AG10803 (cell line): ENCODE results near the gene COG3.
A peak's percentile ranks its signal among the peaks of the same experiment; 100 is the strongest.

ENCODE experiments used
- DNase-seq: peaks from one replicate; pipeline ENCODE4 v3.0.0; 2010; ENCODE audit warnings: low read depth
- H3K4me3 ChIP-seq: 2 replicates; pipeline ENCODE4 v1.5.1; 2011; ENCODE audit warnings: mild to moderate bottlenecking, low read length, control low read depth
- TF ChIP-seq, protein P1 (sequence below): conservative IDR thresholded peaks from 2 replicates; pipeline ENCODE4 v1.5.1; 2011; ENCODE audit warnings: mild to moderate bottlenecking, low read length, control low read depth, inconsistent platforms

COG3 gene

DNA sequence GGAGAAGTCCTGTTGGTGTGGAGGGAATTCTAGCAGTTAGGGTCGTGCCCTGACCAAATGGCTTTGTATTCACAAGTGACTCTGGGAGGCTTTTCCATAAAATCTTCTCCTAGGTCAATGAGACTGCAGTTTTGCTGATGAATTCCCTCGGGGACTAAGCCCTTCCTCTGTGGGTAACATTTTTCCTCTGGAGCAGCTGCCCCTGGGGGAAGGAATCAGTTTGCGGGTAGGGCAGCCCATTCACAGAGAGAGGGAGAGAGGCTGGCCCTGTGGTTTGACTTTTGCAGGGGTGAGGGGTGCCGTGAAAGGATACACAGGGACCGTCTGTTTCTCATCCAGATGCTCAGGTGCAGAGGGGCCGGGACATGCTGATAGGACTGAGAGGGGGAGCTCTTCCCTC lies 83.5 kb downstream of the COG3 start:
- TF ChIP-seq, protein P1, sequence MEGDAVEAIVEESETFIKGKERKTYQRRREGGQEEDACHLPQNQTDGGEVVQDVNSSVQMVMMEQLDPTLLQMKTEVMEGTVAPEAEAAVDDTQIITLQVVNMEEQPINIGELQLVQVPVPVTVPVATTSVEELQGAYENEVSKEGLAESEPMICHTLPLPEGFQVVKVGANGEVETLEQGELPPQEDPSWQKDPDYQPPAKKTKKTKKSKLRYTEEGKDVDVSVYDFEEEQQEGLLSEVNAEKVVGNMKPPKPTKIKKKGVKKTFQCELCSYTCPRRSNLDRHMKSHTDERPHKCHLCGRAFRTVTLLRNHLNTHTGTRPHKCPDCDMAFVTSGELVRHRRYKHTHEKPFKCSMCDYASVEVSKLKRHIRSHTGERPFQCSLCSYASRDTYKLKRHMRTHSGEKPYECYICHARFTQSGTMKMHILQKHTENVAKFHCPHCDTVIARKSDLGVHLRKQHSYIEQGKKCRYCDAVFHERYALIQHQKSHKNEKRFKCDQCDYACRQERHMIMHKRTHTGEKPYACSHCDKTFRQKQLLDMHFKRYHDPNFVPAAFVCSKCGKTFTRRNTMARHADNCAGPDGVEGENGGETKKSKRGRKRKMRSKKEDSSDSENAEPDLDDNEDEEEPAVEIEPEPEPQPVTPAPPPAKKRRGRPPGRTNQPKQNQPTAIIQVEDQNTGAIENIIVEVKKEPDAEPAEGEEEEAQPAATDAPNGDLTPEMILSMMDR, result no peak
- H3K4me3 ChIP-seq, result no peak overlapping the region
- no peak for DNase-seq

DNA sequence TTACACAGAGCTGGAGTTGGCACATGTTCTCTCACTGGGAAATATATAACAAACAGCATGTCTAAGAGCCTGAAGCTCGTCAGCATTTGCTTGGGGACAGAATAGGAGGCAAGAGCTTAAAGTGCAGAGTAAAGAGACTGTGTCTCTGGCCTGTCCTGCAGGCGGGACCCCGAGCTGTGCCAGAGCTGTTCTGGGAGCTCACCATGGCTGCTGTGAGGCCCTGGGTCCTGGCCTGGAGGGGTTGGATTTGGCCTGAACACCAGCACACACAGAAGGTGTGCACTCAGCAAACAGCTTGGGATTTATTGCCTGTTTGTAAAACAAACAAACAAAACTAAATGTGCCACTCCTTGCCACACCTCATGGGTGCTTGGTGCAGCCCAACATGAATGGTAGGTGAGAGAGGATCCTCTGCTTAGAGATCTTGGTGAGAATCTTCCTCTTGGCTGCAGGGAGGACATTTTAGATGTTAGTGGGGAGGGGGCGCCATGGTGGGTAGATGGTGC lies 89.9 kb downstream of the COG3 start:
- no peak overlapping the region for H3K4me3 ChIP-seq
- TF ChIP-seq, protein P1, result no peak
- no peak for DNase-seq

DNA sequence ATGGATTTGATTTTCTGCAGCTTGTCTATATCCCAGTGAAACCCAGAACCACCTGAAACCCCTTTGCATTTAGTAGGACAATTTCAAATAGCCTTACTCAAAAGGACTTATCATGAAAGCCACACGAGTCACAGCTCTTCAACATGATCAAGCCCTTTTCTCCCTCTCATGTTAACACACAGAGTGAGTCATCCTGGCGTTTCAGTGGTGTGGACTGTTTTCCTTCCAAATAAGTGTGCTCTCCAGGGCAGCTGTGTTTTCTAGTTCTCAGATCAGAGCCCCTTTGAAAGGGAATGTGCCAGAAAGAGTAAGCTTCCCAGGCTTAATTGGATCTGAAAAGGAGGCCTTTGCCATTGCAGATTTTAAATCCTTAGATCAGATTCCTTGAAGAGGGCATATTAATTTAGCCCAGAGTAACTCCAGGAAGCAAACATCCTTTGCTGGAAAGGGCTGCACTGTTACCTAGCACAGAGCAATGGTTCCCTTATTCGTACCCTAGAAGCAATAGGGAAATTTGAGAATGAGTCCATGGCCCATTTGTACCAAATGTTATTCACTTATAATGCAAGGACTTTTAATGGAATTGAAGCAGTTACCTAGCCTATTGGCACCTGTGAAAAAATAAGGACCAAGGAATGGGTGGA lies 99.5 kb downstream of the COG3 start:
- no peak overlapping the region for H3K4me3 ChIP-seq
- TF ChIP-seq, protein P1, result no peak
- peak; percentile 25 for DNase-seq

DNA sequence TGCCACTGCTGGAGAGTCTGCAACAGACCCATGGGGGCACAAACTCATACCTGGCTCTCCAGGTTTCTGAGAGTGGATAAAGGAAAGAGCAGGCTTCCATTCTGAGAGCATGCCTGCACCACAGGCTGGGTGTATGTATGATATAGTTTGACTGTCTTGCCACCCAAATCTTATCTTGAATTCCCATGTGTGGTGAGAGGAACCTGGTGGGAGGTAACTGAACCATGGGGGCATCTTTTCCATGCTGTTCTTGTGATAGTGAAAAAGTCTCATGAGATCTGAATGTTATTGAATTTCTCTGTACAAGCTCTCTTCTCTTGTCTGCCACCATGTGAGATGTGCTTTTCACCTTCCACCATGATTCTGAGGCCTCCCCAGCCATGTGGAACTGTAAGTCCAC lies 100.6 kb downstream of the COG3 start:
- TF ChIP-seq, protein P1, result no peak
- no peak overlapping the region for H3K4me3 ChIP-seq
- DNase-seq, result no peak

DNA sequence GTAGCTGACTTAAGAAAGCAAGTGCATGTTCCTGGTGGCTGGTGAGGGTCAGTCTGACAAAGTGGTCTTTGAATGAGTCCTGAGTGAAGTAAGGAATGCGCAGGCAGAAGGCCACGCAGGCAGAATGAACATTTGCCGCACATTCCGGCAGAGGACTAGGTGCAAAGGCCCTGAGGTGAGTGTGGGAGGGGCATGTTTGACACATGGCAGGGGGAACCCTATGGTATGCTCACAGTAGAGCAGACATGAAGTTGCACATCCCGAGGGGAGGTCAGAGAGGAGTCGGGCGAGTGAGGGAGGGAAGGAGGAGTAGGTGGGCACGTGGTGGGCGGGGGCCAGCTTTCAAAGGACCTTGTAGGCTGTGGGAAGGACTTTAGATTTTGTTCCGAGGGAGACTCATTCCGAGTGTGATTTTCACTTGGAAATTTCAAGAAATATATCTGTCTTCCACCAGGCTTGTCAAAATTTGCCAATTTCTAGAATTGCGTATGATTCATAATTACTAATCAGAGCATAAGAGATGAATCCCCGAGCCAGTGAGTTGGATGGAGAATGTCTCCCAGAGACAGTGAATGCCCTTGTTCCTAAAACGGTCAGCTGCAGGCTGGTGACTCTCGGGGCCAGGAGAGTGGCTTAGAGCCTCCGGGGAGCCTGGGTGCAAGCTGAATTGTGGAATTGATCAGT lies 110.5 kb downstream of the COG3 start:
- TF ChIP-seq, protein P1, result no peak
- H3K4me3 ChIP-seq, result no peak overlapping the region
- no peak for DNase-seq

DNA sequence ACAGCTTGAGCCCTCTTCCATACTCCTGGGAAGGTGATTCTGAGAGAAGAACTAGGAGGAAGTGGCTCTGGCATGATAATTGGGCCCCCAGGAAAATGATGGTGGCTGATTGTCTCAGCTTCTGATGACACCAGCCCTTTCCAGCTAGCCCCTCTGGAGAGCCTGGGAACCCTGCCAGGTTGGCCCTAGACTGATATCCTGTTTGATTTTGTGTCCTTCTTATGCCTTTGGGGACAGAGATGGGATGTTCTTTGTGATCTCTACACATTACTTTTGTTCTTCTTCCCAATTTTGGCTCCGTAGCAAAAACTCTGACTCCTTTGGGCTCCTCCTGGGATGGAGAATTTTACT lies 111.1 kb downstream of the COG3 start:
- TF ChIP-seq, protein P1, result no peak
- no peak overlapping the region for H3K4me3 ChIP-seq
- DNase-seq, result no peak

DNA sequence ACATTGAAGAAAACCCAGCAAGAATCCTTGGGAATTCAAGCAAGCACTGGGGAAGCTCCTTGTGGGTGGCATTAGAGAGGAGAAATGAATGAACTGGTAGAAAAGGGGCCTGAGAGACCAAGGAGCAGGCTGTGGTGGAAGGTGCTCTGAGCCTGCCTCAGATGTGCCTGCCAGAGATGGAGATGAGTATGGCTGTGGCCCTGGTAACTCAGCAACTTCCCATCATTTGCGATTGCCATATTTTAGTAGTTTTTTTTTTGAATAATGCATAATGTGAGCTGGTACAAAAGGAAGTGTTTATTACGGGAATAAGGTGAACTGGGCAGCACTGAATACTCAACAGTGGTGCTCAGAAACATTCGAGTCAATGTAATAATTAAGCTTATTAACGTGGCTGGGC lies 111.7 kb downstream of the COG3 start:
- TF ChIP-seq, protein P1, result no peak
- DNase-seq, result no peak
- H3K4me3 ChIP-seq, result no peak overlapping the region
